Measurements from ENCODE around the gene RIN3. TPM values are rescaled to one million over a fixed set of nuclear protein-coding genes. Genes with fewer than 3 reads are reported as not detected.

RIN3 gene
- total RNA-seq, 1 donor from 2014 or later = 28.0 TPM

DNA sequence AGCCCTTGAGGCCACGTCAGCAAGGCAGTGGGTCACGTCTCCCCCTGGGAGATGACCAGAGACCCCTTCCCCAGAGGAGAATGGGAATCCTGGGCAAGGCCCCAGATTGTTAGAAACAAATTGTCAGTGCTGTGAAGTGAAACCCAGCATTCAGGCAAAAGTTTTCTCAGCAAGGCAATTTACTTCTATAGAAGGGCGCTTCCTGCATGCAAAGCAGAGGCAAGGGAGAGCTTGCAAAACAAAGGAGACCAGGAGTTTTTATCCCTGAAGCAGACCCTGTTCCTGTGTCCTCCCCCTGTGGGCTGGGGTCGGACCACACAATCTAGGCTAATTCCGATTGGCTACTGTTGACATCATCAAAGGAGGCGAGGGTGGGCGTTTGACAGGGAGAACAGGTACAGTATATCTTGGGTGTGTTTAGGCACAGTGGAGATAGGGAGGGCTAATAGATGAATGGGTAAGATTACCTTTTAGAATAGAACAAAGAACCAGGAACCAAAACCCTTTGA is 114.2 kb downstream of the RIN3 start:
- Mint-ChIP-seq H3K9me3 (ENCODE audit: unreplicated experiment) (peaks cover 18% of the 10 kb centered on the region), H3K27me3 (ENCODE audit: low read depth, unreplicated experiment) (no peaks in the 10 kb centered on the region), H3K27ac (ENCODE audit: unreplicated experiment) (no peak overlapping the region), H3K4me3 (ENCODE audit: unreplicated experiment) (no peak overlapping the region), H3K4me1 (ENCODE audit: low read depth, unreplicated experiment) (peaks cover 14% of the 10 kb centered on the region), H3K36me3 (ENCODE audit: low read depth, unreplicated experiment) (peaks cover 38% of the 10 kb centered on the region)
- peaks cover 17% of the 10 kb centered on the region for H3K4me1 ChIP-seq (ENCODE audit: insufficient read depth, low read length)
- no peak overlapping the region for H3K4me3 ChIP-seq (ENCODE audit: insufficient read depth, low read depth, low read length)
- H3K36me3 ChIP-seq (ENCODE audit: insufficient read depth, low read length) = no peaks in the 10 kb centered on the region
- H3K27me3 ChIP-seq (ENCODE audit: insufficient read depth, low read length) = no peaks in the 10 kb centered on the region
- H3K27ac ChIP-seq (ENCODE audit: low read depth, low read length) = no peak overlapping the region
- no peak for FAIRE-seq
- no peak for DNase-seq (ENCODE audit: low read depth)
- peaks cover 20% of the 10 kb centered on the region for H3K9me3 ChIP-seq (ENCODE audit: insufficient read depth, low read depth, low read length)
- H4K20me1 ChIP-seq (ENCODE audit: insufficient read depth, low read length) = peaks cover 2% of the 10 kb centered on the region
- H3K79me2 ChIP-seq (ENCODE audit: insufficient read depth, low read length) = no peaks in the 10 kb centered on the region
- no peak overlapping the region for H3K9ac ChIP-seq (ENCODE audit: low read length)
- H3K4me2 ChIP-seq (ENCODE audit: low read length) = no peak overlapping the region
- no peak overlapping the region for H2AFZ ChIP-seq (ENCODE audit: low read depth, low read length)
- no peak for TF ChIP-seq CTCF (IDR thresholded peaks at IDR 0.05; ENCODE audit: insufficient read depth, low read depth, low read length)
- TF ChIP-seq EZH2 (IDR thresholded peaks at IDR 0.05; ENCODE audit: insufficient read depth, low read length) = no peak

GRCh38 chr14:92628636-92629035 is 115.1 kb downstream of the RIN3 start:
- H3K4me2 ChIP-seq (ENCODE audit: low read length) = no peak overlapping the region
- Mint-ChIP-seq H3K4me3 (ENCODE audit: unreplicated experiment) (no peak overlapping the region), H3K9me3 (ENCODE audit: unreplicated experiment) (peaks cover 14% of the 10 kb centered on the region), H3K27ac (ENCODE audit: unreplicated experiment) (no peak overlapping the region), H3K4me1 (ENCODE audit: low read depth, unreplicated experiment) (peaks cover 15% of the 10 kb centered on the region), H3K36me3 (ENCODE audit: low read depth, unreplicated experiment) (peaks cover 32% of the 10 kb centered on the region), H3K27me3 (ENCODE audit: low read depth, unreplicated experiment) (no peaks in the 10 kb centered on the region)
- H3K9me3 ChIP-seq (ENCODE audit: insufficient read depth, low read depth, low read length) = peaks cover 18% of the 10 kb centered on the region
- H3K27me3 ChIP-seq (ENCODE audit: insufficient read depth, low read length) = no peaks in the 10 kb centered on the region
- H3K4me3 ChIP-seq (ENCODE audit: insufficient read depth, low read depth, low read length) = no peak overlapping the region
- H4K20me1 ChIP-seq (ENCODE audit: insufficient read depth, low read length) = peaks cover 3% of the 10 kb centered on the region
- H2AFZ ChIP-seq (ENCODE audit: low read depth, low read length) = no peak overlapping the region
- DNase-seq (ENCODE audit: low read depth) (no peak), FAIRE-seq (no peak)
- H3K36me3 ChIP-seq (ENCODE audit: insufficient read depth, low read length) = no peaks in the 10 kb centered on the region
- H3K27ac ChIP-seq (ENCODE audit: low read depth, low read length) = no peak overlapping the region
- H3K4me1 ChIP-seq (ENCODE audit: insufficient read depth, low read length) = peaks cover 17% of the 10 kb centered on the region
- no peaks in the 10 kb centered on the region for H3K79me2 ChIP-seq (ENCODE audit: insufficient read depth, low read length)
- no peak for TF ChIP-seq CTCF (IDR thresholded peaks at IDR 0.05; ENCODE audit: insufficient read depth, low read depth, low read length)
- no peak for TF ChIP-seq EZH2 (IDR thresholded peaks at IDR 0.05; ENCODE audit: insufficient read depth, low read length)
- H3K9ac ChIP-seq (ENCODE audit: low read length) = no peak overlapping the region

- no peak for TF ChIP-seq CTCF (IDR thresholded peaks at IDR 0.05; ENCODE audit: insufficient read depth, low read depth, low read length)
- TF ChIP-seq EZH2 (IDR thresholded peaks at IDR 0.05; ENCODE audit: insufficient read depth, low read length) = no peak
- H3K4me2 ChIP-seq (ENCODE audit: low read length) = no peak overlapping the region
- no peak overlapping the region for H3K27ac Mint-ChIP-seq (ENCODE audit: unreplicated experiment)
- peaks cover 32% of the 10 kb centered on the region for H3K36me3 Mint-ChIP-seq (ENCODE audit: low read depth, unreplicated experiment)
- DNase-seq (ENCODE audit: low read depth) = no peak
- peaks cover 11% of the 10 kb centered on the region for H3K4me1 Mint-ChIP-seq (ENCODE audit: low read depth, unreplicated experiment)
- H3K4me3 Mint-ChIP-seq (ENCODE audit: unreplicated experiment) = no peak overlapping the region
- H3K4me3 ChIP-seq (ENCODE audit: insufficient read depth, low read depth, low read length) = no peak overlapping the region
- no peak overlapping the region for H3K9ac ChIP-seq (ENCODE audit: low read length)
- H2AFZ ChIP-seq (ENCODE audit: low read depth, low read length) = no peak overlapping the region
- H3K79me2 ChIP-seq (ENCODE audit: insufficient read depth, low read length) = no peaks in the 10 kb centered on the region
- H3K9me3 ChIP-seq (ENCODE audit: insufficient read depth, low read depth, low read length) = peaks cover 18% of the 10 kb centered on the region
- H4K20me1 ChIP-seq (ENCODE audit: insufficient read depth, low read length) = peaks cover 3% of the 10 kb centered on the region
- no peaks in the 10 kb centered on the region for H3K27me3 ChIP-seq (ENCODE audit: insufficient read depth, low read length)
- no peak overlapping the region for H3K27ac ChIP-seq (ENCODE audit: low read depth, low read length)
- H3K4me1 ChIP-seq (ENCODE audit: insufficient read depth, low read length) = peaks cover 9% of the 10 kb centered on the region
- no peaks in the 10 kb centered on the region for H3K27me3 Mint-ChIP-seq (ENCODE audit: low read depth, unreplicated experiment)
- no peaks in the 10 kb centered on the region for H3K36me3 ChIP-seq (ENCODE audit: insufficient read depth, low read length)
- FAIRE-seq = no peak
- peaks cover 14% of the 10 kb centered on the region for H3K9me3 Mint-ChIP-seq (ENCODE audit: unreplicated experiment)
Observed at GRCh38 chr14:92630367-92630766, 116.8 kb downstream of the RIN3 start.

Data from astrocyte (in vitro differentiated cells and primary cell).